D721Med (cell line): ENCODE results near the gene DAB1.

Source experiments
- DNase-seq: peaks from one replicate; pipeline ENCODE4 v3.0.0; 2011; ENCODE audit warnings: low spot score; ENCODE audit not compliant: insufficient read length
- FAIRE-seq: peaks from 2 replicates; lab custom pipeline; 2011; peaks lifted over from hg19 to GRCh38; lab: Jason Lieb, UNC
- CTCF ChIP-seq: IDR thresholded peaks from 2 replicates; pipeline ENCODE4 v1.5.1; 2012; ENCODE audit warnings: mild to moderate bottlenecking, control low read depth; ENCODE audit not compliant: insufficient read depth; ENCODE audit errors: missing control alignments

Gene DAB1

DNA sequence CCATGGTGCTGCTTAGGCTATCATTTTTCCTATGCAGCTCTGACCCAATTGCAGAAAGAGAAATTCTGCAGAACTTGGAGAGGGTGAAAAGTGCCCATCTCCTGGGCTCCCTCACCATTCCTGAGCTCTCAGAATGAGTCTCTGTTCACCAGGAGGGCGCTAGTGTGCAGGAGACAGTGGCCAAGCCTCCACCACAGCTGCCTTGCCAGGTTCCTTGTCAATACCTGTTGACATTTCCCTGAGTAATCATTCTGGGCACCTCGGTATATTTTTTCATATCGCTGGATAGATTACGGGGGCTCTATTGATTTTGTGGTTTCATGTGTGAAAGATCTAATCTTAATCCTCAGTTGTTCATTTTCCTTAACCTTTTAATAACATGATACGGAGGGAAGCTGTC is 445.0 kb downstream of the DAB1 start:
- no peak for FAIRE-seq

DNA sequence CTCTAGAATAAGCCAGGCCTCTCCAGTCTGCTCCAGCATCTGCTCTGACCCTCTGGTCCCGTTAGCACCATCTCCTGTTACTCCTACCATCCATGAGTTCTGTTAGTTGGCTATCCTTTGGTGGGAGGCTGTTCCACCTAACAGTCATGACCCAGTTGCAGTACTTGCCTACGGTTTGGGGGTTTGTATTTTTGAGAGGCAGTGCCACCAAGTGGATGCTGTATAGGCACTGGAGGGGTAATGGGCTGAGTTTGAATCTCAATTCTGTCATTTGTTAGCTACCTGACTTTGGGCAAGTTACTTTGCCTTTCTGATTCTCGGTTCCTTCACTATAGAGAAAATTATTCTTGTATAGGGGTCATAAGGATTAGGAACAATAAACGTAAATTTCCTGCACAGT is 445.9 kb downstream of the DAB1 start:
- no peak for FAIRE-seq
- no peak for DNase-seq
- no peak for TF ChIP-seq CTCF

More for the DNA sequence above, 445.0 kb downstream of the DAB1 start:
- no peak for DNase-seq
- TF ChIP-seq CTCF = no peak

GRCh38 chr1:56975446-56975845 is 448.4 kb downstream of the DAB1 start:
- no peak for TF ChIP-seq CTCF
- DNase-seq = no peak
- no peak for FAIRE-seq

DNA sequence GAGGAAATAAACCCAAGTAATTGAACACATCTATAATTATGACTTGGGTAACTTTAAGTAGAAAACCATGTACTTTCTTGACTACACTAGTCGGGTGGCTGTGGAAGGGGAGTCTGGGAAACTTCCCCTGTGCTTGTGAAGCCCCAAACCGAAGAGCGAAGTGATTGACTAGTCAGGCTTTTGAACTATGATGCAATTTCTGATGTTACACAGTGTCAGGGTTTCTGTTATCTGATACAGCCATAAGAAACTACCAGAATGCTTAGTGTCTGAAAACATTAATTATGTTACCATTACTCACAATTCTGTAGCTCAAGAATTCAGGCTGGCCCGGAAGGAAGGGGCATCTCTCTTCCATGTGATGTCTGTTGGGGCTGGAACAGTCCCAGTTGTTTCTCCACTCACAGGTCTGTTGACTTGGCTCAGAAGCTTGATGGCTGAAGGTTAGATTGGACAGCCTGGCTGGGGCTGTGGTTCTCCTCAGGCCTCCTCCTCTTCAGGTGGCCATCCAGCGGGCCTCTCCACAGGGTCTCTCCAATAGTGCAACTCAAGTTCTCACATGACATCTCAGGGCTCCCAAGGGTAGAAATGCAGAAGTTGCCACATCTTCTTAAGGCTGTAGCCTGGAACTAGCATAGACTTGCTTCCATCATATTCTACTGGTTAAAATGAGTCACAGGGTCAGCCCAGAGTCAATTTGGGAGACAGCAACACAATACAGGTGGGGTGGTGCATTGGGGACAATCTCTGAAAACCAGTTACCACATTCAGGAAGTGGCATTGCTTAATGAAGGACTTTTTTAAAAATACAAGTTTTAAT is 449.7 kb downstream of the DAB1 start:
- no peak for TF ChIP-seq CTCF
- DNase-seq = no peak
- FAIRE-seq = no peak

GRCh38 chr1:56972976-56973375 is 450.9 kb downstream of the DAB1 start:
- DNase-seq (no peak), FAIRE-seq (no peak)
- TF ChIP-seq CTCF = no peak

DNA sequence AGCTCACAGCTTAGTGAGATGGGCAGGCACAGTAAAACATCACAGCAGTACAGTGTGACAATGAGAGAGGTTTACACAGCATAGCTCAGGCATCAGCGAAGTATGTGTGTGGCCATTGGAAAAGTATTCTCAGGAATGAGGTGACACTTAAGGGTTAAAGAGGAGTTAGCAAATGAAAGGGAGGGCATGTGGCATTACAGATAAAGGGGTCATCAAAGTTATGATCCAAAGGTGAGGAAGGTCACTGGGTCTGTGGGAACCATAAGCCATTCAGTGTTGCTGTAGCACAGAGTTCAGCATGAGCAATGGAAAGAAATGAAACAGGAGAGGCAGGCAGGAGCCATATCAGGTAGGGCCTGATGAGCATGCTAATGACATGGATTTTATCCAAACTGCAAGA is 453.6 kb downstream of the DAB1 start:
- no peak for TF ChIP-seq CTCF
- no peak for FAIRE-seq

DNA sequence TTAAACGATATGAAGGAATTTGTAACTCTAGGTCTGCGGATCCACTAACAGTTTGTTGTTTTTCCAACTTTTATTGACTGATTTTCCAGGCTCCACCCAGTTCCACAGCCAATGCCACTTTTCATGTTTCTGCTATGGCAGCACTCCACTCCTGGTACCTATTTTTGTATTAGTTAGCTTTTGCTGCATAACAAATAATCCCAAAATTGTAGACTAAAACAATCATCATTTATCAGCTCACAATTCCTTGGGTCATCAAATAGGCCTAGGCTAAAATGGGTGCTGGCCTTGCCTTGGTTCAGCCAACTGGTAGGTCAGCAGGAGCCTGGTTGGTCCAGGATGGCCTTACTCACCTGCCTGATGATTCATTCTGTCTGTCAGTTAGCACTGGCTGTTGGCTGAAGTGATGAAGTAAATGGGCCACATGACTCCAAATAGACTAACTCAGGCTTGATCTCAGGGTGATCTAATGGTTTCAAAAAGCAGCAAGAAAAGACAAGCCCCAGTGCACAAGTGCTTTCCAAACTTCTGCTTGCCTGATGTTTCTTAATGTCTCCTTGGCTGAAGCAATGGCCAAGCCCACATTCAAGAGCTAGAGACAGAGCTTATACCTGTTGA is 454.9 kb downstream of the DAB1 start:
- TF ChIP-seq CTCF = no peak
- no peak for DNase-seq
- no peak for FAIRE-seq

More for the DNA sequence above, 453.6 kb downstream of the DAB1 start:
- DNase-seq = no peak
